Stimulated activated naive CD4-positive, alpha-beta T cell treated with Interleukin-2 at 50 U/mL for 16 hours (primary cell): ENCODE results near the gene MBNL1.

Experiments
- DNase-seq: peaks from one replicate; lab custom pipeline; 2025; lab: John Stamatoyannopoulos, UW

MBNL1 gene

GRCh38 chr3:152253514-152253913 is 15.2 kb upstream of the MBNL1 start:
- no peak for DNase-seq

GRCh38 chr3:152254041-152254440 is 14.7 kb upstream of the MBNL1 start:
- no peak for DNase-seq

- DNase-seq, result no peak
Measured at GRCh38 chr3:152255290-152255689, 13.4 kb upstream of the MBNL1 start.

- DNase-seq, result no peak
Measured at GRCh38 chr3:152256851-152257562, 11.7 kb upstream of the MBNL1 start.

- no peak for DNase-seq
Measured at GRCh38 chr3:152257563-152258035, 11.1 kb upstream of the MBNL1 start.

GRCh38 chr3:152258448-152259393 is 10.0 kb upstream of the MBNL1 start:
- DNase-seq, result peak; percentile 67

- no peak for DNase-seq
Measured at GRCh38 chr3:152259468-152259867, 9.3 kb upstream of the MBNL1 start.

GRCh38 chr3:152260026-152260425 is 8.7 kb upstream of the MBNL1 start:
- DNase-seq, result no peak

GRCh38 chr3:152260529-152260928 is 8.2 kb upstream of the MBNL1 start:
- no peak for DNase-seq

GRCh38 chr3:152261329-152261728 is 7.4 kb upstream of the MBNL1 start:
- DNase-seq, result no peak

- DNase-seq, result no peak
Measured at GRCh38 chr3:152263711-152264110, 5.0 kb upstream of the MBNL1 start.

GRCh38 chr3:152264378-152264777 is 4.4 kb upstream of the MBNL1 start:
- no peak for DNase-seq

- no peak for DNase-seq
Measured at GRCh38 chr3:152266221-152266995, 2.3 kb upstream of the MBNL1 start.

- no peak for DNase-seq
Measured at GRCh38 chr3:152267831-152268554, 736 bp upstream of the MBNL1 start.

- peak; percentile 52 for DNase-seq
Measured at GRCh38 chr3:152269056-152269830, 514 bp downstream of the MBNL1 start.

GRCh38 chr3:152269831-152270734 is 1.4 kb downstream of the MBNL1 start:
- DNase-seq, result peak; percentile 25

- DNase-seq, result no peak
Measured at GRCh38 chr3:152270937-152271336, 2.2 kb downstream of the MBNL1 start.

GRCh38 chr3:152271501-152272236 is 2.9 kb downstream of the MBNL1 start:
- no peak for DNase-seq

- DNase-seq, result peak; percentile 31
Measured at GRCh38 chr3:152272771-152273242, 4.1 kb downstream of the MBNL1 start.
